Mesendoderm (in vitro differentiated cells): Measurements from ENCODE around the gene TXNDC17.
A peak's percentile ranks its signal among the peaks of the same experiment; 100 is the strongest.

Source experiments
- DNase-seq: peaks from one replicate; pipeline ENCODE4 v3.0.0; 2013
- H2AK5ac ChIP-seq: 2 replicates; pipeline ENCODE4 v1.6.1; 2013; ENCODE audit warnings: low read length, inconsistent platforms
- H2BK120ac ChIP-seq: 2 replicates; pipeline ENCODE4 v1.6.1; 2013; ENCODE audit warnings: low read depth, mild to moderate bottlenecking, low read length, moderate library complexity, mixed read lengths
- H2BK15ac ChIP-seq: replicated peaks from 2 replicates; pipeline ENCODE4 v1.6.1; 2013; ENCODE audit warnings: low read depth, mild to moderate bottlenecking, moderate library complexity
- H2BK5ac ChIP-seq: 2 replicates; pipeline ENCODE4 v1.6.1; 2013; ENCODE audit warnings: low read length, inconsistent platforms
- H3K18ac ChIP-seq: 2 replicates; pipeline ENCODE4 v1.6.1; 2013; ENCODE audit warnings: mild to moderate bottlenecking, low read length, mixed read lengths
- H3K23ac ChIP-seq: one replicate; pipeline ENCODE4 v1.6.1; 2013; ENCODE audit warnings: low read length
- H3K27ac ChIP-seq: 2 replicates; pipeline ENCODE4 v1.5.1; 2013; ENCODE audit warnings: low read depth, mild to moderate bottlenecking, inconsistent platforms, low read length, moderate library complexity
- H3K27me3 ChIP-seq: 2 replicates; pipeline ENCODE4 v1.6.1; 2013; ENCODE audit warnings: low read length, control low read depth, mild to moderate bottlenecking, inconsistent platforms; ENCODE audit not compliant: insufficient read depth, poor library complexity
- H3K36me3 ChIP-seq: 2 replicates; pipeline ENCODE4 v1.6.1; 2013; ENCODE audit warnings: low read length, inconsistent platforms; ENCODE audit not compliant: control insufficient read depth, insufficient read depth
- H3K4ac ChIP-seq: one replicate; pipeline ENCODE4 v1.6.1; 2013; ENCODE audit warnings: low read depth, mild to moderate bottlenecking, low read length, moderate library complexity
- H3K4me1 ChIP-seq: 2 replicates; pipeline ENCODE4 v1.6.1; 2013; ENCODE audit warnings: low read depth, low read length, inconsistent platforms; ENCODE audit not compliant: control insufficient read depth
- H3K4me2 ChIP-seq: 2 replicates; pipeline ENCODE4 v1.6.1; 2013; ENCODE audit warnings: low read length
- H3K4me3 ChIP-seq: 2 replicates; pipeline ENCODE4 v1.5.1; 2013; ENCODE audit warnings: mild to moderate bottlenecking, low read length
- H3K56ac ChIP-seq: one replicate; pipeline ENCODE4 v1.6.1; 2013; ENCODE audit warnings: low read length
- H3K79me1 ChIP-seq: 2 replicates; pipeline ENCODE4 v1.6.1; 2013; ENCODE audit warnings: low read length, inconsistent platforms
- H3K79me2 ChIP-seq: 2 replicates; pipeline ENCODE4 v1.6.1; 2013; ENCODE audit warnings: mild to moderate bottlenecking, low read length; ENCODE audit not compliant: control insufficient read depth, insufficient read depth
- H3K9ac ChIP-seq: 2 replicates; pipeline ENCODE4 v1.6.1; 2013; ENCODE audit warnings: low read length, inconsistent platforms
- H4K5ac ChIP-seq: one replicate; pipeline ENCODE4 v1.6.1; 2013; ENCODE audit warnings: low read length
- H4K8ac ChIP-seq: one replicate; pipeline ENCODE4 v1.6.1; 2013; ENCODE audit warnings: low read depth, mild to moderate bottlenecking, control low read depth, low read length, moderate library complexity
- WGBS: extraction: QIAGEN DNeasy Blood & Tissue Kit; methylation state at CpG from one replicate; pipeline ENCODE4 v1.1.7; 2013; ENCODE audit warnings: low lambda C conversion rate, missing lambda C conversion rate; ENCODE audit not compliant: insufficient coverage; ENCODE audit errors: extremely low coverage; 5-methylcytosine and 5-hydroxymethylcytosine counted together

The TXNDC17 gene

GRCh38 chr17:6637458-6637840 lies 3.4 kb upstream of the TXNDC17 start:
- Histone ChIP-seq H3K4me3 (no peak overlapping the region), H3K36me3 (no peaks in the 10 kb centered on the region), H3K79me1 (peaks cover 10% of the 10 kb centered on the region), H3K4ac (no peak overlapping the region), H2BK120ac (no peak overlapping the region), H2AK5ac (no peak overlapping the region), H4K5ac (no peak overlapping the region), H3K27me3 (no peaks in the 10 kb centered on the region), H2BK15ac (no peak overlapping the region), H3K9ac (no peak overlapping the region), H2BK5ac (no peak overlapping the region), H3K4me2 (no peak overlapping the region), H3K23ac (no peak overlapping the region), H3K79me2 (peaks cover 10% of the 10 kb centered on the region), H3K4me1 (peaks cover 2% of the 10 kb centered on the region), H3K56ac (no peak overlapping the region), H3K18ac (no peak overlapping the region), H4K8ac (no peak overlapping the region), H3K27ac (no peak overlapping the region)
- WGBS, result no CpG with 5 or more reads among the region's 6 CpGs
- DNase-seq, result no peak

GRCh38 chr17:6638046-6638908 lies 2.6 kb upstream of the TXNDC17 start:
- Histone ChIP-seq H2BK120ac (no peak overlapping the region), H3K79me2 (peaks cover 10% of the 10 kb centered on the region), H3K36me3 (no peaks in the 10 kb centered on the region), H3K4me3 (no peak overlapping the region), H2BK15ac (no peak overlapping the region), H2BK5ac (no peak overlapping the region), H4K5ac (no peak overlapping the region), H3K23ac (no peak overlapping the region), H3K27ac (no peak overlapping the region), H3K9ac (no peak overlapping the region), H3K18ac (no peak overlapping the region), H3K56ac (no peak overlapping the region), H3K4ac (no peak overlapping the region), H3K4me2 (no peak overlapping the region), H3K4me1 (peaks cover 2% of the 10 kb centered on the region), H2AK5ac (no peak overlapping the region), H3K27me3 (no peaks in the 10 kb centered on the region), H3K79me1 (peaks cover 10% of the 10 kb centered on the region), H4K8ac (no peak overlapping the region)
- DNase-seq, result no peak
- no CpG with 5 or more reads among the region's 24 CpGs for WGBS

- no peak overlapping the region for H2BK15ac ChIP-seq
- H2BK120ac ChIP-seq, result no peak overlapping the region
- peaks cover 10% of the 10 kb centered on the region for H3K79me1 ChIP-seq
- H3K4me2 ChIP-seq, result peak overlapping the region; percentile 85
- H3K4me1 ChIP-seq, result peaks cover 2% of the 10 kb centered on the region
- no peak for DNase-seq
- H3K79me2 ChIP-seq, result peaks cover 10% of the 10 kb centered on the region
- no peak overlapping the region for H3K4ac ChIP-seq
- no peak overlapping the region for H3K23ac ChIP-seq
- no peak overlapping the region for H4K8ac ChIP-seq
- H3K27me3 ChIP-seq, result no peaks in the 10 kb centered on the region
- peak overlapping the region; percentile 99 for H3K56ac ChIP-seq
- H2AK5ac ChIP-seq, result no peak overlapping the region
- H4K5ac ChIP-seq, result no peak overlapping the region
- peak overlapping the region; percentile 86 for H3K4me3 ChIP-seq
- no peak overlapping the region for H2BK5ac ChIP-seq
- H3K27ac ChIP-seq, result no peak overlapping the region
- H3K18ac ChIP-seq, result no peak overlapping the region
- H3K9ac ChIP-seq, result peak overlapping the region; percentile 97
- WGBS, result no CpG with 5 or more reads among the region's 15 CpGs
- H3K36me3 ChIP-seq, result no peaks in the 10 kb centered on the region
These were observed 1.8 kb upstream of the TXNDC17 start for GRCh38 chr17:6639014-6639585.

GRCh38 chr17:6639586-6640535 lies 999 bp upstream of the TXNDC17 start:
- Histone ChIP-seq H3K36me3 (no peaks in the 10 kb centered on the region), H3K4me2 (peak overlapping the region; percentile 85), H3K27ac (peak overlapping the region; percentile 94)

GRCh38 chr17:6641247-6641863 lies 495 bp downstream of the TXNDC17 start:
- H3K79me2 ChIP-seq, result peaks cover 10% of the 10 kb centered on the region
- WGBS, result no CpG with 5 or more reads among the region's 20 CpGs
- no peak overlapping the region for H3K18ac ChIP-seq
- no peak overlapping the region for H4K5ac ChIP-seq
- DNase-seq, result peak; percentile 82
- H3K79me1 ChIP-seq, result peaks cover 12% of the 10 kb centered on the region
- no peak overlapping the region for H3K23ac ChIP-seq
- H3K4me2 ChIP-seq, result peak overlapping the region; percentile 58
- H3K27ac ChIP-seq, result peak overlapping the region; percentile 62
- H2AK5ac ChIP-seq, result no peak overlapping the region
- H3K4me3 ChIP-seq, result peak overlapping the region; percentile 82
- peak overlapping the region; percentile 86 for H3K9ac ChIP-seq
- H3K56ac ChIP-seq, result peak overlapping the region; percentile 95
- H4K8ac ChIP-seq, result no peak overlapping the region
- H2BK5ac ChIP-seq, result no peak overlapping the region
- peak overlapping the region; percentile 25 for H3K4ac ChIP-seq
- H3K36me3 ChIP-seq, result peaks cover 2% of the 10 kb centered on the region
- peaks cover 2% of the 10 kb centered on the region for H3K4me1 ChIP-seq
- no peak overlapping the region for H2BK120ac ChIP-seq
- no peaks in the 10 kb centered on the region for H3K27me3 ChIP-seq
- H2BK15ac ChIP-seq, result no peak overlapping the region

More at GRCh38 chr17:6639586-6640535, 999 bp upstream of the TXNDC17 start:
- H2AK5ac ChIP-seq, result no peak overlapping the region
- DNase-seq, result peak; percentile 68
- no peak overlapping the region for H2BK120ac ChIP-seq
- peaks cover 2% of the 10 kb centered on the region for H3K4me1 ChIP-seq
- peak overlapping the region; percentile 99 for H3K56ac ChIP-seq
- H3K23ac ChIP-seq, result no peak overlapping the region
- H3K18ac ChIP-seq, result peak overlapping the region; percentile 77
- H4K8ac ChIP-seq, result no peak overlapping the region
- peak overlapping the region; percentile 97 for H3K9ac ChIP-seq
- peaks cover 10% of the 10 kb centered on the region for H3K79me1 ChIP-seq
- no peaks in the 10 kb centered on the region for H3K27me3 ChIP-seq
- peaks cover 10% of the 10 kb centered on the region for H3K79me2 ChIP-seq
- H2BK15ac ChIP-seq, result no peak overlapping the region
- H4K5ac ChIP-seq, result no peak overlapping the region
- peak overlapping the region; percentile 84 for H3K4ac ChIP-seq
- no CpG with 5 or more reads among the region's 67 CpGs for WGBS
- H3K4me3 ChIP-seq, result peak overlapping the region; percentile 86
- H2BK5ac ChIP-seq, result no peak overlapping the region
